Mesendoderm (in vitro differentiated cells): Measurements from ENCODE around the gene FYN.
A peak's percentile ranks its signal among the peaks of the same experiment; 100 is the strongest.

Experiments
- DNase-seq: peaks from one replicate; pipeline ENCODE4 v3.0.0; 2013
- H2AK5ac ChIP-seq: 2 replicates; pipeline ENCODE4 v1.6.1; 2013; ENCODE audit warnings: low read length, inconsistent platforms
- H2BK120ac ChIP-seq: 2 replicates; pipeline ENCODE4 v1.6.1; 2013; ENCODE audit warnings: low read depth, mild to moderate bottlenecking, low read length, moderate library complexity, mixed read lengths
- H2BK15ac ChIP-seq: replicated peaks from 2 replicates; pipeline ENCODE4 v1.6.1; 2013; ENCODE audit warnings: low read depth, mild to moderate bottlenecking, moderate library complexity
- H2BK5ac ChIP-seq: 2 replicates; pipeline ENCODE4 v1.6.1; 2013; ENCODE audit warnings: low read length, inconsistent platforms
- H3K18ac ChIP-seq: 2 replicates; pipeline ENCODE4 v1.6.1; 2013; ENCODE audit warnings: mild to moderate bottlenecking, low read length, mixed read lengths
- H3K23ac ChIP-seq: one replicate; pipeline ENCODE4 v1.6.1; 2013; ENCODE audit warnings: low read length
- H3K27ac ChIP-seq: 2 replicates; pipeline ENCODE4 v1.5.1; 2013; ENCODE audit warnings: low read depth, mild to moderate bottlenecking, inconsistent platforms, low read length, moderate library complexity
- H3K27me3 ChIP-seq: 2 replicates; pipeline ENCODE4 v1.6.1; 2013; ENCODE audit warnings: low read length, control low read depth, mild to moderate bottlenecking, inconsistent platforms; ENCODE audit not compliant: insufficient read depth, poor library complexity
- H3K36me3 ChIP-seq: 2 replicates; pipeline ENCODE4 v1.6.1; 2013; ENCODE audit warnings: low read length, inconsistent platforms; ENCODE audit not compliant: control insufficient read depth, insufficient read depth
- H3K4ac ChIP-seq: one replicate; pipeline ENCODE4 v1.6.1; 2013; ENCODE audit warnings: low read depth, mild to moderate bottlenecking, low read length, moderate library complexity
- H3K4me1 ChIP-seq: 2 replicates; pipeline ENCODE4 v1.6.1; 2013; ENCODE audit warnings: low read depth, low read length, inconsistent platforms; ENCODE audit not compliant: control insufficient read depth
- H3K4me2 ChIP-seq: 2 replicates; pipeline ENCODE4 v1.6.1; 2013; ENCODE audit warnings: low read length
- H3K4me3 ChIP-seq: 2 replicates; pipeline ENCODE4 v1.5.1; 2013; ENCODE audit warnings: mild to moderate bottlenecking, low read length
- H3K56ac ChIP-seq: one replicate; pipeline ENCODE4 v1.6.1; 2013; ENCODE audit warnings: low read length
- H3K79me1 ChIP-seq: 2 replicates; pipeline ENCODE4 v1.6.1; 2013; ENCODE audit warnings: low read length, inconsistent platforms
- H3K79me2 ChIP-seq: 2 replicates; pipeline ENCODE4 v1.6.1; 2013; ENCODE audit warnings: mild to moderate bottlenecking, low read length; ENCODE audit not compliant: control insufficient read depth, insufficient read depth
- H3K9ac ChIP-seq: 2 replicates; pipeline ENCODE4 v1.6.1; 2013; ENCODE audit warnings: low read length, inconsistent platforms
- H4K5ac ChIP-seq: one replicate; pipeline ENCODE4 v1.6.1; 2013; ENCODE audit warnings: low read length
- H4K8ac ChIP-seq: one replicate; pipeline ENCODE4 v1.6.1; 2013; ENCODE audit warnings: low read depth, mild to moderate bottlenecking, control low read depth, low read length, moderate library complexity
- whole genome bisulfite sequencing: extraction: QIAGEN DNeasy Blood & Tissue Kit; methylation state at CpG from one replicate; pipeline ENCODE4 v1.1.7; 2013; ENCODE audit warnings: low lambda C conversion rate, missing lambda C conversion rate; ENCODE audit not compliant: insufficient coverage; ENCODE audit errors: extremely low coverage; 5-methylcytosine and 5-hydroxymethylcytosine counted together

Gene FYN

DNA sequence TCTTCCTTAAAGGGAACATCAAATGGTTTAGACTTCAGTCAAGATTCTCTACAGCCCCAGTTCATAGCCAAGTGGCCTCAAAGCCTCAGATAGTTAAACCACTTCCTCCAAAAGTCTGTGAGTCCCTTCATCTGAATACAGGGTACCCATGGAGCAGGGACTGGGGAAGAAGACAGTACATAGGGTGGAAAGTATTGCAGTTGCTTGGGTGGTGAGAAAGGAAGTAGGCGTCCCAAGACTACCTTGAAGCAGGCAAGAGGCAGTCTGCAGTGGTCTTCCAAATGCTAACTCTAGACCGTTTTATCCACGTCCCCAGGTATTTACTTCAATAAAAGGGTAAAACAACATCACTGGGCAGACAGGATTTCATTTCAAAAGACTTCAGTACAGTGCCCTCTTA is 2.0 kb downstream of the FYN start:
- H3K36me3 ChIP-seq, result no peaks in the 10 kb centered on the region
- no peak overlapping the region for H2BK15ac ChIP-seq
- H3K18ac ChIP-seq, result no peak overlapping the region
- peaks cover 8% of the 10 kb centered on the region for H3K4me1 ChIP-seq
- H3K4me2 ChIP-seq, result peak overlapping the region; percentile 23
- H3K4ac ChIP-seq, result no peak overlapping the region
- H3K27ac ChIP-seq, result no peak overlapping the region
- WGBS, result no CpG with 5 or more reads among the region's 3 CpGs
- no peak overlapping the region for H3K4me3 ChIP-seq
- peak overlapping the region; percentile 46 for H3K56ac ChIP-seq
- no peak overlapping the region for H2AK5ac ChIP-seq
- DNase-seq, result no peak
- no peak overlapping the region for H3K23ac ChIP-seq
- H4K5ac ChIP-seq, result no peak overlapping the region
- peaks cover 19% of the 10 kb centered on the region for H3K79me2 ChIP-seq
- H3K79me1 ChIP-seq, result peaks cover 14% of the 10 kb centered on the region
- no peak overlapping the region for H2BK5ac ChIP-seq
- H4K8ac ChIP-seq, result no peak overlapping the region
- H3K27me3 ChIP-seq, result no peaks in the 10 kb centered on the region
- peak overlapping the region; percentile 21 for H3K9ac ChIP-seq
- H2BK120ac ChIP-seq, result no peak overlapping the region

GRCh38 chr6:111870742-111871064 is 2.5 kb downstream of the FYN start:
- no CpG with 5 or more reads among the region's 4 CpGs for WGBS
- no peak overlapping the region for H3K27ac ChIP-seq

GRCh38 chr6:111870051-111870741 is 3.1 kb downstream of the FYN start:
- peaks cover 14% of the 10 kb centered on the region for H3K79me1 ChIP-seq
- WGBS, result no CpG with 5 or more reads among the region's 7 CpGs

More at GRCh38 chr6:111870742-111871064, 2.5 kb downstream of the FYN start:
- Histone ChIP-seq H3K18ac (no peak overlapping the region), H2BK5ac (no peak overlapping the region), H4K5ac (no peak overlapping the region), H2BK120ac (no peak overlapping the region), H3K4ac (no peak overlapping the region), H3K23ac (no peak overlapping the region), H3K79me2 (peaks cover 19% of the 10 kb centered on the region), H3K56ac (no peak overlapping the region), H3K4me2 (no peak overlapping the region), H3K36me3 (no peaks in the 10 kb centered on the region), H3K4me3 (no peak overlapping the region), H2AK5ac (no peak overlapping the region), H3K9ac (no peak overlapping the region), H3K27me3 (no peaks in the 10 kb centered on the region), H2BK15ac (no peak overlapping the region), H3K79me1 (peaks cover 14% of the 10 kb centered on the region), H4K8ac (no peak overlapping the region), H3K4me1 (peaks cover 8% of the 10 kb centered on the region)
- no peak for DNase-seq

GRCh38 chr6:111866857-111867256 is 6.4 kb downstream of the FYN start:
- Histone ChIP-seq H3K4me2 (no peak overlapping the region), H3K79me1 (peaks cover 18% of the 10 kb centered on the region), H3K23ac (no peak overlapping the region), H4K8ac (no peak overlapping the region), H4K5ac (no peak overlapping the region), H3K56ac (no peak overlapping the region), H2BK120ac (no peak overlapping the region), H3K18ac (no peak overlapping the region), H2BK5ac (no peak overlapping the region), H3K36me3 (no peaks in the 10 kb centered on the region), H3K4ac (no peak overlapping the region), H3K9ac (no peak overlapping the region), H3K4me3 (no peak overlapping the region), H3K4me1 (peaks cover 10% of the 10 kb centered on the region), H3K27ac (no peak overlapping the region), H3K79me2 (peaks cover 29% of the 10 kb centered on the region), H2AK5ac (no peak overlapping the region), H2BK15ac (no peak overlapping the region), H3K27me3 (no peaks in the 10 kb centered on the region)
- DNase-seq, result peak; percentile 51
- WGBS, result no CpG with 5 or more reads among the region's 2 CpGs

More at GRCh38 chr6:111870051-111870741, 3.1 kb downstream of the FYN start:
- Histone ChIP-seq H3K4me1 (peaks cover 8% of the 10 kb centered on the region), H2BK120ac (no peak overlapping the region), H3K4me2 (no peak overlapping the region), H3K4me3 (no peak overlapping the region), H3K4ac (no peak overlapping the region), H3K27me3 (no peaks in the 10 kb centered on the region), H3K56ac (no peak overlapping the region), H3K79me2 (peaks cover 19% of the 10 kb centered on the region), H3K9ac (no peak overlapping the region), H2BK15ac (no peak overlapping the region), H4K5ac (no peak overlapping the region), H3K23ac (no peak overlapping the region), H2BK5ac (no peak overlapping the region), H3K27ac (no peak overlapping the region), H4K8ac (no peak overlapping the region), H3K36me3 (no peaks in the 10 kb centered on the region), H2AK5ac (no peak overlapping the region), H3K18ac (no peak overlapping the region)
- peak; percentile 67 for DNase-seq

GRCh38 chr6:111865909-111866546 is 7.2 kb downstream of the FYN start:
- Histone ChIP-seq H3K4me1 (peaks cover 7% of the 10 kb centered on the region), H3K4me3 (no peak overlapping the region), H2BK120ac (no peak overlapping the region), H2AK5ac (no peak overlapping the region), H4K8ac (no peak overlapping the region), H3K27ac (no peak overlapping the region), H3K79me2 (peaks cover 31% of the 10 kb centered on the region), H3K9ac (no peak overlapping the region), H3K79me1 (peaks cover 20% of the 10 kb centered on the region), H3K27me3 (no peaks in the 10 kb centered on the region), H4K5ac (no peak overlapping the region), H3K56ac (no peak overlapping the region), H2BK15ac (no peak overlapping the region), H3K36me3 (no peaks in the 10 kb centered on the region), H3K4me2 (no peak overlapping the region), H2BK5ac (no peak overlapping the region), H3K18ac (no peak overlapping the region), H3K23ac (no peak overlapping the region), H3K4ac (no peak overlapping the region)
- 100% methylated on average over 1 of the region's 8 CpGs for WGBS
- no peak for DNase-seq
